PFSK-1 (cell line): ENCODE results near the gene ONECUT2.

Source experiments
- FOXP2 ChIP-seq: optimal IDR thresholded peaks from 2 replicates; pipeline ENCODE3; 2011; ENCODE audit warnings: borderline replicate concordance, control low read depth, inconsistent platforms; ENCODE audit not compliant: insufficient read depth; ENCODE audit errors: extremely low read length, extremely low read depth
- POLR2AphosphoS5 ChIP-seq: IDR thresholded peaks from 2 replicates; pipeline ENCODE4 v1.6.1; 2012; ENCODE audit warnings: low read depth, mild to moderate bottlenecking, control low read depth, low read length, moderate library complexity
- SIN3A ChIP-seq: IDR thresholded peaks from 2 replicates; pipeline ENCODE4 v1.6.1; 2012; ENCODE audit warnings: mild to moderate bottlenecking, low read length, moderate library complexity, borderline replicate concordance; ENCODE audit not compliant: insufficient read depth
- TAF1 ChIP-seq: IDR thresholded peaks from 2 replicates; pipeline ENCODE4 v1.6.1; 2012; ENCODE audit warnings: low read length, control low read depth, borderline replicate concordance; ENCODE audit not compliant: insufficient read depth
- TF ChIP-seq, protein P1 (sequence below), 2 experiments: IDR thresholded peaks; 2 replicates each; pipeline versions ENCODE4 v1.6.1 to v1.8.0; 2011 to 2012; ENCODE audit warnings: low read depth in 2 of 2, low read length in 2 of 2, control low read depth in 1 of 2, inconsistent platforms in 1 of 2, mild to moderate bottlenecking in 1 of 2, moderate library complexity in 1 of 2; ENCODE audit not compliant: insufficient read depth in 1 of 2

Gene ONECUT2

DNA sequence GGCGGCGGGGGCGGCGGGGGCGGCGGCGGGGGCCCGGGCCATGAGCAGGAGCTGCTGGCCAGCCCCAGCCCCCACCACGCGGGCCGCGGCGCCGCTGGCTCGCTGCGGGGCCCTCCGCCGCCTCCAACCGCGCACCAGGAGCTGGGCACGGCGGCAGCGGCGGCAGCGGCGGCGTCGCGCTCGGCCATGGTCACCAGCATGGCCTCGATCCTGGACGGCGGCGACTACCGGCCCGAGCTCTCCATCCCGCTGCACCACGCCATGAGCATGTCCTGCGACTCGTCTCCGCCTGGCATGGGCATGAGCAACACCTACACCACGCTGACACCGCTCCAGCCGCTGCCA lies 644 bp downstream of the ONECUT2 start:
- TF ChIP-seq TAF1 (no peak), SIN3A (no peak), FOXP2 (no peak)

- TF ChIP-seq POLR2AphosphoS5 (no peak), TAF1 (no peak), SIN3A (no peak), FOXP2 (no peak)
- TF ChIP-seq, protein P1, sequence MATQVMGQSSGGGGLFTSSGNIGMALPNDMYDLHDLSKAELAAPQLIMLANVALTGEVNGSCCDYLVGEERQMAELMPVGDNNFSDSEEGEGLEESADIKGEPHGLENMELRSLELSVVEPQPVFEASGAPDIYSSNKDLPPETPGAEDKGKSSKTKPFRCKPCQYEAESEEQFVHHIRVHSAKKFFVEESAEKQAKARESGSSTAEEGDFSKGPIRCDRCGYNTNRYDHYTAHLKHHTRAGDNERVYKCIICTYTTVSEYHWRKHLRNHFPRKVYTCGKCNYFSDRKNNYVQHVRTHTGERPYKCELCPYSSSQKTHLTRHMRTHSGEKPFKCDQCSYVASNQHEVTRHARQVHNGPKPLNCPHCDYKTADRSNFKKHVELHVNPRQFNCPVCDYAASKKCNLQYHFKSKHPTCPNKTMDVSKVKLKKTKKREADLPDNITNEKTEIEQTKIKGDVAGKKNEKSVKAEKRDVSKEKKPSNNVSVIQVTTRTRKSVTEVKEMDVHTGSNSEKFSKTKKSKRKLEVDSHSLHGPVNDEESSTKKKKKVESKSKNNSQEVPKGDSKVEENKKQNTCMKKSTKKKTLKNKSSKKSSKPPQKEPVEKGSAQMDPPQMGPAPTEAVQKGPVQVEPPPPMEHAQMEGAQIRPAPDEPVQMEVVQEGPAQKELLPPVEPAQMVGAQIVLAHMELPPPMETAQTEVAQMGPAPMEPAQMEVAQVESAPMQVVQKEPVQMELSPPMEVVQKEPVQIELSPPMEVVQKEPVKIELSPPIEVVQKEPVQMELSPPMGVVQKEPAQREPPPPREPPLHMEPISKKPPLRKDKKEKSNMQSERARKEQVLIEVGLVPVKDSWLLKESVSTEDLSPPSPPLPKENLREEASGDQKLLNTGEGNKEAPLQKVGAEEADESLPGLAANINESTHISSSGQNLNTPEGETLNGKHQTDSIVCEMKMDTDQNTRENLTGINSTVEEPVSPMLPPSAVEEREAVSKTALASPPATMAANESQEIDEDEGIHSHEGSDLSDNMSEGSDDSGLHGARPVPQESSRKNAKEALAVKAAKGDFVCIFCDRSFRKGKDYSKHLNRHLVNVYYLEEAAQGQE (IDR thresholded peaks at IDR 0.05; ENCODE audit: insufficient read depth in 1 of 2, low read depth in 2 of 2, low read length in 2 of 2), result no peak
These were observed 1.2 kb downstream of the ONECUT2 start for GRCh38 chr18:57436191-57436964.

GRCh38 chr18:57436965-57437333 lies 1.8 kb downstream of the ONECUT2 start:
- TF ChIP-seq FOXP2, result no peak
- TF ChIP-seq TAF1, result no peak

- TF ChIP-seq TAF1 (no peak), POLR2AphosphoS5 (no peak), FOXP2 (no peak), SIN3A (no peak)
- TF ChIP-seq, protein P1 (IDR thresholded peaks at IDR 0.05; ENCODE audit: insufficient read depth in 1 of 2, low read depth in 2 of 2, low read length in 2 of 2), result no peak
These were observed 2.2 kb downstream of the ONECUT2 start for GRCh38 chr18:57437402-57437765.

GRCh38 chr18:57437766-57438671 lies 2.8 kb downstream of the ONECUT2 start:
- no peak for TF ChIP-seq POLR2AphosphoS5
- TF ChIP-seq, protein P1 (IDR thresholded peaks at IDR 0.05; ENCODE audit: insufficient read depth in 1 of 2, low read depth in 2 of 2, low read length in 2 of 2), result no peak
- no peak for TF ChIP-seq FOXP2
- no peak for TF ChIP-seq TAF1
- no peak for TF ChIP-seq SIN3A
